H1 (cell line): Measurements from ENCODE around the gene IFT81. TPM values are rescaled to one million over a fixed set of nuclear protein-coding genes. Genes with fewer than 3 reads are reported as not detected.
A peak's percentile ranks its signal among the peaks of the same experiment; 100 is the strongest.

ENCODE experiments used
- CTCF ChIA-PET: fragments of 300-600 bp; sonication (Branson Sonifier 250); formaldehyde crosslinking; loops from one replicate; lab custom pipeline; 2021; ENCODE audit not compliant: partially characterized antibody; lab: Charles Lee
- POLR2A ChIA-PET: fragments of 300-600 bp; sonication (Branson Sonifier 250); formaldehyde crosslinking; loops from one replicate; lab custom pipeline; 2021; ENCODE audit warnings: inconsistent platforms; ENCODE audit not compliant: partially characterized antibody; lab: Charles Lee
- DNase-seq, 2 experiments: peaks; one replicate each; pipeline versions ENCODE4 v3.0.0 to v3.0.0-alpha.2; 2010 to 2022; ENCODE audit warnings: low spot score in 2 of 2, low read depth in 1 of 2, mixed read lengths in 1 of 2
- FAIRE-seq: peaks from 2 replicates; lab custom pipeline; 2011; peaks lifted over from hg19 to GRCh38; lab: Jason Lieb, UNC
- H2AFZ ChIP-seq: 2 replicates; pipeline ENCODE4 v1.8.1; 2012; ENCODE audit warnings: low read length, inconsistent platforms
- H2AK5ac ChIP-seq: 2 replicates; pipeline ENCODE4 v1.6.1; 2013; ENCODE audit warnings: low read depth, low read length
- H2BK120ac ChIP-seq: replicated peaks from 2 replicates; pipeline ENCODE3; 2013; ENCODE audit warnings: low read depth, low read length, inconsistent platforms
- H2BK12ac ChIP-seq: 2 replicates; pipeline ENCODE4 v1.6.1; 2013; ENCODE audit warnings: low read depth, low read length
- H2BK15ac ChIP-seq: 2 replicates; pipeline ENCODE4 v1.6.1; 2013; ENCODE audit warnings: low read length
- H2BK20ac ChIP-seq: 2 replicates; pipeline ENCODE4 v1.6.1; 2013; ENCODE audit warnings: low read length
- H2BK5ac ChIP-seq: 2 replicates; pipeline ENCODE4 v1.6.1; 2013; ENCODE audit warnings: low read depth, low read length
- H3K14ac ChIP-seq: 2 replicates; pipeline ENCODE4 v1.6.1; 2013; ENCODE audit warnings: inconsistent platforms; ENCODE audit not compliant: insufficient read length
- H3K18ac ChIP-seq: 2 replicates; pipeline ENCODE4 v1.6.1; 2013; ENCODE audit warnings: low read length; ENCODE audit errors: extremely low read depth
- H3K23ac ChIP-seq: 2 replicates; pipeline ENCODE4 v1.6.1; 2013; ENCODE audit warnings: inconsistent platforms; ENCODE audit not compliant: insufficient read length
- H3K23me2 ChIP-seq: 2 replicates; pipeline ENCODE4 v1.6.1; 2013; ENCODE audit warnings: low read depth, low read length
- H3K27ac ChIP-seq: 2 replicates; pipeline ENCODE4 v1.6.1; 2011; ENCODE audit warnings: low read depth, low read length, inconsistent platforms
- H3K27me3 ChIP-seq, 4 experiments: replicated peaks in 1 of 4; 1 replicate in 1 of 4; 2 replicates in 3 of 4; pipeline versions ENCODE4 v1.6.1 to v1.8.1; 2011 to 2013; ENCODE audit warnings: low read length in 3 of 4, mild to moderate bottlenecking in 3 of 4, inconsistent platforms in 2 of 4, mixed read lengths in 2 of 4, moderate library complexity in 1 of 4; ENCODE audit not compliant: control insufficient read depth in 3 of 4, insufficient read depth in 3 of 4; ENCODE audit errors: extremely low read depth in 1 of 4
- H3K36me3 ChIP-seq, 4 experiments: 2 replicates each; pipeline versions ENCODE4 v1.6.1 to v1.8.1; 2011 to 2013; ENCODE audit warnings: mild to moderate bottlenecking in 4 of 4, low read length in 3 of 4, moderate library complexity in 2 of 4, control low read depth in 1 of 4, inconsistent platforms in 1 of 4; ENCODE audit not compliant: insufficient read depth in 4 of 4, control insufficient read depth in 2 of 4
- H3K4ac ChIP-seq: replicated peaks from 2 replicates; pipeline ENCODE3; 2013; ENCODE audit warnings: low read length, low read depth, mixed read lengths, inconsistent platforms; ENCODE audit not compliant: insufficient read length
- H3K4me1 ChIP-seq, 4 experiments: replicated peaks in 1 of 4; 1 replicate in 1 of 4; 2 replicates in 3 of 4; pipeline versions ENCODE4 v1.6.1 to v1.8.1; 2011 to 2013; ENCODE audit warnings: low read length in 3 of 4, inconsistent platforms in 2 of 4, mixed read lengths in 1 of 4; ENCODE audit not compliant: insufficient read depth in 4 of 4, control insufficient read depth in 3 of 4
- H3K4me2 ChIP-seq, 2 experiments: 2 replicates each; pipeline versions ENCODE4 v1.6.1 to v1.8.1; 2011 to 2013; ENCODE audit warnings: low read depth in 2 of 2, low read length in 2 of 2, control low read depth in 1 of 2, inconsistent platforms in 1 of 2, mild to moderate bottlenecking in 1 of 2; ENCODE audit not compliant: insufficient read depth in 1 of 2
- H3K4me3 ChIP-seq, 4 experiments: fragments of 200-600, 300-600 bp in 1 of 4; sonication (generic), shearing (Covaris generic), sonication (Bioruptor Twin) in 1 of 4; 2 replicates each; pipeline versions ENCODE4 v1.5.1 to v1.8.1; 2011 to 2016; ENCODE audit warnings: low read length in 4 of 4, low read depth in 3 of 4, control low read depth in 2 of 4, inconsistent platforms in 2 of 4, mild to moderate bottlenecking in 2 of 4, mixed read lengths in 1 of 4, moderate library complexity in 1 of 4; ENCODE audit not compliant: insufficient read depth in 2 of 4; ENCODE audit errors: extremely low read depth in 1 of 4
- H3K56ac ChIP-seq: replicated peaks from 2 replicates; pipeline ENCODE3; 2013; ENCODE audit warnings: low read depth, mild to moderate bottlenecking, mixed read lengths, low read length, inconsistent platforms; ENCODE audit not compliant: insufficient read length
- H3K79me1 ChIP-seq: 2 replicates; pipeline ENCODE4 v1.6.1; 2013; ENCODE audit warnings: low read depth, low read length, control low read depth
- H3K79me2 ChIP-seq, 2 experiments: 2 replicates each; pipeline versions ENCODE4 v1.6.1 to v1.8.1; 2012 to 2013; ENCODE audit warnings: low read length in 2 of 2, mild to moderate bottlenecking in 2 of 2, inconsistent platforms in 1 of 2; ENCODE audit not compliant: insufficient read depth in 2 of 2, control insufficient read depth in 1 of 2
- H3K9ac ChIP-seq, 4 experiments: replicated peaks in 1 of 4; 1 replicate in 1 of 4; 2 replicates in 3 of 4; pipeline versions ENCODE4 v1.6.1 to v1.8.1; 2011 to 2013; ENCODE audit warnings: low read depth in 3 of 4, low read length in 3 of 4, control low read depth in 2 of 4, mild to moderate bottlenecking in 2 of 4, moderate library complexity in 2 of 4, inconsistent platforms in 1 of 4; ENCODE audit errors: extremely low read depth in 1 of 4
- H3K9me3 ChIP-seq, 2 experiments: 2 replicates each; pipeline versions ENCODE4 v1.6.1 to v1.8.1; 2012 to 2013; ENCODE audit warnings: mild to moderate bottlenecking in 2 of 2, moderate library complexity in 2 of 2, control low read depth in 1 of 2, inconsistent platforms in 1 of 2, low read depth in 1 of 2, low read length in 1 of 2, mixed read lengths in 1 of 2; ENCODE audit not compliant: insufficient read depth in 2 of 2
- H4K20me1 ChIP-seq, 2 experiments: replicated peaks in 1 of 2; 2 replicates each; pipeline versions ENCODE3 to v1.8.1; 2011 to 2013; ENCODE audit warnings: inconsistent platforms in 2 of 2, low read length in 2 of 2, mild to moderate bottlenecking in 1 of 2; ENCODE audit not compliant: insufficient read depth in 2 of 2, control insufficient read depth in 1 of 2
- H4K5ac ChIP-seq: 2 replicates; pipeline ENCODE4 v1.6.1; 2013; ENCODE audit warnings: low read length, low read depth, mixed read lengths, inconsistent platforms; ENCODE audit not compliant: insufficient read length
- H4K8ac ChIP-seq: 2 replicates; pipeline ENCODE4 v1.8.0; 2013; ENCODE audit warnings: mild to moderate bottlenecking, moderate library complexity, low read length, inconsistent platforms; ENCODE audit not compliant: insufficient read depth; ENCODE audit errors: extremely low read depth
- H4K91ac ChIP-seq: replicated peaks from 2 replicates; pipeline ENCODE3; 2013; ENCODE audit warnings: low read length, mixed read lengths, inconsistent platforms; ENCODE audit not compliant: insufficient read length
- BCL11A ChIP-seq, 2 experiments: IDR thresholded peaks; one replicate each; pipeline ENCODE4 v1.6.1; 2011; ENCODE audit warnings: low read depth in 2 of 2, low read length in 2 of 2, mild to moderate bottlenecking in 2 of 2
- BRCA1 ChIP-seq: IDR thresholded peaks from 2 replicates; pipeline ENCODE4 v1.6.1; 2012; ENCODE audit warnings: low read depth, low read length, improper control_type of control experiment
- CEBPB ChIP-seq: IDR thresholded peaks from 2 replicates; pipeline ENCODE4 v1.6.1; 2012; ENCODE audit warnings: low read depth, low read length
- EZH2 ChIP-seq: fragments of 200-600 bp; sonication (generic); IDR thresholded peaks from 2 replicates; pipeline ENCODE4 v1.7.1; 2012; ENCODE audit warnings: low read depth, mild to moderate bottlenecking, moderate library complexity, low read length, inconsistent platforms; ENCODE audit not compliant: severe bottlenecking
- FOSL1 ChIP-seq: IDR thresholded peaks from 2 replicates; pipeline ENCODE4 v1.6.1; 2011; ENCODE audit warnings: mild to moderate bottlenecking, low read depth, low read length, moderate library complexity; ENCODE audit not compliant: insufficient read depth
- GABPA ChIP-seq: IDR thresholded peaks from 2 replicates; pipeline ENCODE4 v1.6.1; 2011; ENCODE audit warnings: mild to moderate bottlenecking, low read length, moderate library complexity, borderline replicate concordance; ENCODE audit not compliant: insufficient read depth
- HDAC6 ChIP-seq: IDR thresholded peaks from one replicate; pipeline ENCODE4 v1.7.1; 2012; ENCODE audit warnings: low read depth, mild to moderate bottlenecking, inconsistent platforms, low read length, moderate library complexity
- JUN ChIP-seq: IDR thresholded peaks from 2 replicates; pipeline ENCODE4 v1.6.1; 2011; ENCODE audit warnings: low read depth, mild to moderate bottlenecking, improper control_type of control experiment, low read length
- POU5F1 ChIP-seq: IDR thresholded peaks from 2 replicates; pipeline ENCODE4 v1.6.1; 2011; ENCODE audit warnings: low read depth, mild to moderate bottlenecking, low read length, moderate library complexity
- RBBP5 ChIP-seq: IDR thresholded peaks from 2 replicates; pipeline ENCODE4 v1.7.1; 2012; ENCODE audit warnings: low read depth, mild to moderate bottlenecking, inconsistent platforms, low read length, moderate library complexity, borderline replicate concordance
- SAP30 ChIP-seq: fragments of 300-600 bp; sonication (generic); IDR thresholded peaks from 2 replicates; pipeline ENCODE4 v1.7.1; 2012; ENCODE audit warnings: low read length, moderate library complexity, mild to moderate bottlenecking, inconsistent platforms; ENCODE audit not compliant: insufficient read depth, insufficient replicate concordance
- SP2 ChIP-seq: IDR thresholded peaks from 2 replicates; pipeline ENCODE4 v1.6.1; 2012; ENCODE audit warnings: mild to moderate bottlenecking, low read length, inconsistent platforms
- SUZ12 ChIP-seq: fragments of 200-600 bp; sonication (generic); IDR thresholded peaks from 2 replicates; pipeline ENCODE4 v1.6.1; 2012; ENCODE audit warnings: mild to moderate bottlenecking, inconsistent platforms, low read length, moderate library complexity, mixed read lengths
- TBP ChIP-seq: IDR thresholded peaks from 2 replicates; pipeline ENCODE4 v1.6.1; 2011; ENCODE audit warnings: low read depth, low read length, improper control_type of control experiment
- YY1 ChIP-seq: IDR thresholded peaks from 2 replicates; pipeline ENCODE4 v1.6.1; 2011; ENCODE audit warnings: low read depth, mild to moderate bottlenecking, low read length
- WGBS, 2 experiments: shearing (Covaris generic) in 1 of 2; methylation state at CpG; one replicate each; pipeline versions ENCODE4 v1.1.6 to v1.1.7; 2013 to 2015; ENCODE audit warnings: low lambda C conversion rate in 2 of 2, mixed read lengths in 2 of 2, inconsistent platforms in 1 of 2, low coverage in 1 of 2, missing lambda C conversion rate in 1 of 2; ENCODE audit not compliant: insufficient replicate concordance in 2 of 2, insufficient coverage in 1 of 2, insufficient read length in 1 of 2; ENCODE audit errors: extremely low coverage in 1 of 2, missing lambda C conversion rate in 1 of 2; 5-methylcytosine and 5-hydroxymethylcytosine counted together
- polyA plus RNA-seq, 7 experiments: library from polyadenylated mRNA; depleted of rRNA in 3 of 7; stranded (reverse) in 5 of 7; unstranded in 2 of 7; fragments of >200 nt in 5 of 7; fragments of 200-250 nt in 2 of 7; gene quantifications; 1 replicate in 5 of 7; 2 replicates in 1 of 7; 4 replicates in 1 of 7; pipeline versions ENCODE4 v1.2.1 to v1.2.3, GENCODE V29; 2011 to 2013; ENCODE audit warnings: missing spikeins in 2 of 7, mixed read lengths in 2 of 7
- total RNA-seq: library from RNA; stranded (reverse); fragmentation: NEBNext Ultra II Directional; extraction: Animal tissue kit (Norgen Biotek cat#: 25700); gene quantifications from 2 replicates; pipeline ENCODE4 v1.2.1, GENCODE V29; 2021

The IFT81 gene
- total and polyA plus RNA-seq, 2 of the 8 experiments (the other 6 are each of a cell fraction or from before 2014, with no cell fraction given), result 4.1 to 14.5 TPM

GRCh38 chr12:110186059-110186458, 61.9 kb downstream of the IFT81 start:
- Histone ChIP-seq H2AFZ (no peak overlapping the region), H2BK120ac (no peak overlapping the region), H4K5ac (no peak overlapping the region), H2AK5ac (no peak overlapping the region), H3K4me2 (no peak overlapping the region), H3K36me3 (peaks cover 0 to 4% (median 1%) of the 10 kb centered on the region in 4 experiments; a peak in 2 of 8 replicates), H3K14ac (no peak overlapping the region), H4K20me1 (no peaks in the 10 kb centered on the region), H3K4ac (no peak overlapping the region)
- POLR2A ChIA-PET, result interaction anchor here (0.8 kb wide), 1 partner anchor 63 kb away, joined by 3 read pairs; no protein-coding TSS in a partner anchor
- 100% methylated on average over 1 of the region's 1 CpG; no CpG with 5 or more reads in 1 of the 2 experiments for WGBS, 2 experiments
- DNase-seq, result no peak
- TF ChIP-seq FOSL1 (no peak), SUZ12 (no peak), BCL11A (IDR thresholded peaks at IDR 0.05; ENCODE audit: low read depth in 2 of 2, low read length in 2 of 2) (no peak), GABPA (no peak), SP2 (no peak), JUN (no peak), EZH2 (no peak), HDAC6 (no peak), TBP (no peak), POU5F1 (no peak), CEBPB (no peak), SAP30 (no peak), BRCA1 (no peak), RBBP5 (no peak), YY1 (no peak)
- TF ChIP-seq, all 59 proteins: peak for 0
- Histone ChIP-seq H3K4me1 (no peaks in the 10 kb centered on the region), H3K18ac (no peak overlapping the region), H3K9ac (no peak overlapping the region), H3K27me3 (no peaks in the 10 kb centered on the region), H2BK5ac (no peak overlapping the region), H2BK15ac (no peak overlapping the region), H3K27ac (no peak overlapping the region), H4K91ac (no peak overlapping the region), H2BK20ac (no peak overlapping the region), H3K23me2 (no peaks in the 10 kb centered on the region), H3K56ac (no peak overlapping the region), H3K79me2 (no peaks in the 10 kb centered on the region), H3K23ac (no peak overlapping the region), H4K8ac (no peak overlapping the region), H3K9me3 (peaks cover 3 to 4% of the 10 kb centered on the region in 2 experiments; a peak in 2 of 4 replicates), H3K4me3 (no peak overlapping the region), H3K79me1 (no peaks in the 10 kb centered on the region), H2BK12ac (no peak overlapping the region)
- peak; percentile 32 for FAIRE-seq
- CTCF ChIA-PET, result no interaction called here
